ENCODE measurements around the gene SLC25A6. TPM values are rescaled to one million over a fixed set of nuclear protein-coding genes. Genes with fewer than 3 reads are reported as not detected.

Gene SLC25A6
- total RNA-seq, 1 donor from 2014 or later, result 411 TPM

DNA sequence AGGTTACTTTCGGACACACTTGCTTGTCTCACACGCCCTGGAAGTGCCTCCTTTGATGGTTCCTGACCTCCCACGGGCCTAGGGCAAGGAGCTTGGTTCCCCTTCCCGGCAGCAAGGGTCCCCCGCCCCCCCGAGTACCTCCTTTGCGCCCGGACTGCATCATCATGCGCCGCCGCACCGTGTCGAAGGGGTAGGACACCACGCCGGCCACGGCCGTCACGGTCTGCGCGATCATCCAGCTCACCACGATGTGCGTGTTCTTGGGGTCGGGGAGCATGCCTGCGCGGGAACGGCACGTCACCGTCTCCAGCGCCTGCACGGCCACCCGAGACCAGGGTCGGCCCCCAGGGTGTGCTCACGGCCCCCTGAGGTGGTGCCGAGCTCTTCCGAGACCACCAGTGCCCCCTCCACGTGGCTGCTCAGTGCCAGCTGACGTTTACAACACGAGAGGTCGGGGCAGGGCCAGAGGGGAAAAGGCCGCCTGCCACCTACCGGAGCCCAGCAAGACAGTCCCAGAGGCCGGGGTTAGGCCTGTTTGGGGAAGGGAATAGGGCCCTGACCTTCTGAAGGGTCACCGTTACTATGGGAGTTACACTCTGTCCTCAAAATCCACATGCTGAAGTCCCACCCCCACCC, 4.7 kb downstream of the SLC25A6 start:
- peak; percentile 10 for DNase-seq
- no peaks in the 10 kb centered on the region for H3K27me3 Mint-ChIP-seq (ENCODE audit: unreplicated experiment)
- H3K4me1 Mint-ChIP-seq (ENCODE audit: low read depth, unreplicated experiment), result peaks cover 4% of the 10 kb centered on the region
- H3K9me3 Mint-ChIP-seq (ENCODE audit: unreplicated experiment), result peaks cover 13% of the 10 kb centered on the region
- H3K4me3 Mint-ChIP-seq (ENCODE audit: unreplicated experiment), result no peak overlapping the region
- H3K36me3 Mint-ChIP-seq (ENCODE audit: unreplicated experiment), result peaks cover 6% of the 10 kb centered on the region
- TF ChIP-seq, protein P1, sequence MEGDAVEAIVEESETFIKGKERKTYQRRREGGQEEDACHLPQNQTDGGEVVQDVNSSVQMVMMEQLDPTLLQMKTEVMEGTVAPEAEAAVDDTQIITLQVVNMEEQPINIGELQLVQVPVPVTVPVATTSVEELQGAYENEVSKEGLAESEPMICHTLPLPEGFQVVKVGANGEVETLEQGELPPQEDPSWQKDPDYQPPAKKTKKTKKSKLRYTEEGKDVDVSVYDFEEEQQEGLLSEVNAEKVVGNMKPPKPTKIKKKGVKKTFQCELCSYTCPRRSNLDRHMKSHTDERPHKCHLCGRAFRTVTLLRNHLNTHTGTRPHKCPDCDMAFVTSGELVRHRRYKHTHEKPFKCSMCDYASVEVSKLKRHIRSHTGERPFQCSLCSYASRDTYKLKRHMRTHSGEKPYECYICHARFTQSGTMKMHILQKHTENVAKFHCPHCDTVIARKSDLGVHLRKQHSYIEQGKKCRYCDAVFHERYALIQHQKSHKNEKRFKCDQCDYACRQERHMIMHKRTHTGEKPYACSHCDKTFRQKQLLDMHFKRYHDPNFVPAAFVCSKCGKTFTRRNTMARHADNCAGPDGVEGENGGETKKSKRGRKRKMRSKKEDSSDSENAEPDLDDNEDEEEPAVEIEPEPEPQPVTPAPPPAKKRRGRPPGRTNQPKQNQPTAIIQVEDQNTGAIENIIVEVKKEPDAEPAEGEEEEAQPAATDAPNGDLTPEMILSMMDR (IDR thresholded peaks at IDR 0.05; ENCODE audit: partially characterized antibody, unreplicated experiment), result no peak
- no peak overlapping the region for H3K27ac Mint-ChIP-seq (ENCODE audit: unreplicated experiment)

- Mint-ChIP-seq H3K4me1 (ENCODE audit: low read depth, unreplicated experiment) (peaks cover 4% of the 10 kb centered on the region), H3K27me3 (ENCODE audit: unreplicated experiment) (no peaks in the 10 kb centered on the region), H3K36me3 (ENCODE audit: unreplicated experiment) (peaks cover 6% of the 10 kb centered on the region), H3K27ac (ENCODE audit: unreplicated experiment) (peak overlapping the region; percentile 48), H3K4me3 (ENCODE audit: unreplicated experiment) (no peak overlapping the region), H3K9me3 (ENCODE audit: unreplicated experiment) (peaks cover 13% of the 10 kb centered on the region)
- TF ChIP-seq, protein P1 (IDR thresholded peaks at IDR 0.05; ENCODE audit: partially characterized antibody, unreplicated experiment), result no peak
- DNase-seq, result peak; percentile 8
These were observed 5.4 kb downstream of the SLC25A6 start for GRCh38 chrX:1386338-1387127.

GRCh38 chrX:1385253-1386223, 6.4 kb downstream of the SLC25A6 start:
- no peak overlapping the region for H3K4me3 Mint-ChIP-seq (ENCODE audit: unreplicated experiment)
- H3K27ac Mint-ChIP-seq (ENCODE audit: unreplicated experiment), result no peak overlapping the region
- peaks cover 6% of the 10 kb centered on the region for H3K36me3 Mint-ChIP-seq (ENCODE audit: unreplicated experiment)
- peaks cover 2% of the 10 kb centered on the region for H3K27me3 Mint-ChIP-seq (ENCODE audit: unreplicated experiment)
- peaks cover 6% of the 10 kb centered on the region for H3K9me3 Mint-ChIP-seq (ENCODE audit: unreplicated experiment)
- TF ChIP-seq, protein P1 (IDR thresholded peaks at IDR 0.05; ENCODE audit: partially characterized antibody, unreplicated experiment), result no peak
- peak; percentile 8 for DNase-seq
- peaks cover 4% of the 10 kb centered on the region for H3K4me1 Mint-ChIP-seq (ENCODE audit: low read depth, unreplicated experiment)

- Mint-ChIP-seq H3K9me3 (ENCODE audit: unreplicated experiment) (peaks cover 6% of the 10 kb centered on the region), H3K4me3 (ENCODE audit: unreplicated experiment) (no peak overlapping the region), H3K4me1 (ENCODE audit: low read depth, unreplicated experiment) (peaks cover 4% of the 10 kb centered on the region), H3K36me3 (ENCODE audit: unreplicated experiment) (peaks cover 6% of the 10 kb centered on the region), H3K27ac (ENCODE audit: unreplicated experiment) (no peak overlapping the region), H3K27me3 (ENCODE audit: unreplicated experiment) (peaks cover 4% of the 10 kb centered on the region)
- DNase-seq, result peak; percentile 7
- TF ChIP-seq, protein P1 (IDR thresholded peaks at IDR 0.05; ENCODE audit: partially characterized antibody, unreplicated experiment), result no peak
These were observed 7.2 kb downstream of the SLC25A6 start for GRCh38 chrX:1384658-1385252.

All from glutamatergic neuron (in vitro differentiated cells).